ENCODE results near the gene ZBTB1.

Gene ZBTB1

GRCh38 chr14:64465191-64465822 is 39.3 kb upstream of the ZBTB1 start, which contains the start of gene AKAP5:
Gene AKAP5, plus strand, starts transcription at chr14:64465499. Its CDS starts 2,896 bp downstream, at chr14:64468395.
- peak within 1 kb of the TSS; percentile 59 for H3K4me3 ChIP-seq (ENCODE audit: control insufficient read depth, low read depth, low read length)
- TF ChIP-seq CTCF (conservative IDR thresholded peaks at IDR 0.05; ENCODE audit: control insufficient read depth, insufficient read depth, low read depth, low read length), result no peak
- DNase-seq (ENCODE audit: low read depth), result no peak

GRCh38 chr14:64465831-64466554 is 38.6 kb upstream of the ZBTB1 start:
- H3K4me3 ChIP-seq (ENCODE audit: control insufficient read depth, low read depth, low read length), result peak overlapping the region; percentile 59
- peak; percentile 32 for TF ChIP-seq CTCF (conservative IDR thresholded peaks at IDR 0.05; ENCODE audit: control insufficient read depth, insufficient read depth, low read depth, low read length)
- DNase-seq (ENCODE audit: low read depth), result peak; percentile 45

- H3K4me3 ChIP-seq (ENCODE audit: control insufficient read depth, low read depth, low read length), result no peak overlapping the region
- TF ChIP-seq CTCF (conservative IDR thresholded peaks at IDR 0.05; ENCODE audit: control insufficient read depth, insufficient read depth, low read depth, low read length), result no peak
- DNase-seq (ENCODE audit: low read depth), result no peak
Observed at GRCh38 chr14:64467101-64467500, 37.5 kb upstream of the ZBTB1 start.

- no peak for DNase-seq (ENCODE audit: low read depth)
- no peak overlapping the region for H3K4me3 ChIP-seq (ENCODE audit: control insufficient read depth, low read depth, low read length)
- TF ChIP-seq CTCF (conservative IDR thresholded peaks at IDR 0.05; ENCODE audit: control insufficient read depth, insufficient read depth, low read depth, low read length), result no peak
Observed at GRCh38 chr14:64467566-64467965, 37.0 kb upstream of the ZBTB1 start.

GRCh38 chr14:64468451-64468850 is 36.1 kb upstream of the ZBTB1 start:
- no peak for TF ChIP-seq CTCF (conservative IDR thresholded peaks at IDR 0.05; ENCODE audit: control insufficient read depth, insufficient read depth, low read depth, low read length)
- DNase-seq (ENCODE audit: low read depth), result no peak
- no peak overlapping the region for H3K4me3 ChIP-seq (ENCODE audit: control insufficient read depth, low read depth, low read length)

GRCh38 chr14:64474041-64474440 is 30.5 kb upstream of the ZBTB1 start:
- DNase-seq (ENCODE audit: low read depth), result no peak
- no peak for TF ChIP-seq CTCF (conservative IDR thresholded peaks at IDR 0.05; ENCODE audit: control insufficient read depth, insufficient read depth, low read depth, low read length)
- H3K4me3 ChIP-seq (ENCODE audit: control insufficient read depth, low read depth, low read length), result no peak overlapping the region

Measured in fibroblast of mammary gland (primary cell).